K562 (cell line): Measurements from ENCODE around the gene MRPL52. TPM values are rescaled to one million over a fixed set of nuclear protein-coding genes. Genes with fewer than 3 reads are reported as not detected.

ENCODE experiments used
- ADNP ChIP-seq: fragments of 200-800 bp; sonication (Bioruptor generic); IDR thresholded peaks from 2 replicates; pipeline ENCODE4 v1.6.1; 2016; ENCODE audit warnings: missing genetic modification characterization, missing compliant biosample characterization
- COPS2 ChIP-seq: fragments of 450-650 bp; conservative IDR thresholded peaks from 2 replicates; pipeline ENCODE4 v1.6.1; 2016; ENCODE audit warnings: mild to moderate bottlenecking, moderate library complexity
- ETV1 ChIP-seq: fragments of 450-650 bp; conservative IDR thresholded peaks from 2 replicates; pipeline ENCODE4 v1.6.1; 2016; ENCODE audit warnings: missing genetic modification characterization, control low read depth, low read depth, missing compliant biosample characterization
- EZH2 ChIP-seq: IDR thresholded peaks from 2 replicates; pipeline ENCODE4 v1.6.1; 2012; ENCODE audit warnings: low read depth, mild to moderate bottlenecking, inconsistent platforms, low read length, borderline replicate concordance
- GATAD2B ChIP-seq: fragments of 450-650 bp; IDR thresholded peaks from 2 replicates; pipeline ENCODE4 v1.6.1; 2017; ENCODE audit warnings: mild to moderate bottlenecking, borderline replicate concordance
- HLTF ChIP-seq: fragments of 450-650 bp; IDR thresholded peaks from 2 replicates; pipeline ENCODE4 v1.6.1; 2016
- HNRNPL ChIP-seq: fragments of 200-400 bp; formaldehyde crosslinking; IDR thresholded peaks from 2 replicates; pipeline ENCODE4 v1.6.1; 2017; ENCODE audit warnings: low read depth, mild to moderate bottlenecking, low read length
- KLF16 ChIP-seq: IDR thresholded peaks from 2 replicates; pipeline ENCODE4 v1.6.1; 2016; ENCODE audit warnings: antibody characterized with exemption
- LARP7 ChIP-seq: fragments of 450-650 bp; IDR thresholded peaks from 2 replicates; pipeline ENCODE4 v1.6.1; 2016
- MCM7 ChIP-seq, 2 experiments: fragments of 450-650 bp; IDR thresholded peaks; 2 replicates each; pipeline ENCODE4 v1.6.1; 2016 to 2018
- MTA3 ChIP-seq: fragments of 450-650 bp; formaldehyde crosslinking; IDR thresholded peaks from 2 replicates; pipeline ENCODE4 v1.6.1; 2017; ENCODE audit warnings: mild to moderate bottlenecking, borderline replicate concordance
- PRPF4 ChIP-seq: fragments of 200-400 bp; formaldehyde crosslinking; IDR thresholded peaks from one replicate; pipeline ENCODE4 v1.6.1; 2017; ENCODE audit warnings: low read length, low read depth, mild to moderate bottlenecking; ENCODE audit not compliant: insufficient read depth, poor library complexity, severe bottlenecking
- SIRT6 ChIP-seq: IDR thresholded peaks from one replicate; pipeline ENCODE4 v1.6.1; 2012; ENCODE audit warnings: low read depth, mild to moderate bottlenecking, control low read depth, inconsistent platforms, low read length, moderate library complexity
- TCF3 ChIP-seq: sonication (generic); formaldehyde crosslinking; IDR thresholded peaks from 2 replicates; pipeline ENCODE4 v1.4.0; 2020; ENCODE audit warnings: mild to moderate bottlenecking, missing genetic modification reagents
- THRAP3 ChIP-seq: fragments of 450-650 bp; IDR thresholded peaks from 2 replicates; pipeline ENCODE4 v1.6.1; 2016; ENCODE audit warnings: mild to moderate bottlenecking, inconsistent platforms, borderline replicate concordance
- ZNF23 ChIP-seq: fragments of 250-450 bp; sonication (Bioruptor Pico); IDR thresholded peaks from 2 replicates; pipeline ENCODE4 v1.4.0; 2020; ENCODE audit warnings: mild to moderate bottlenecking
- polyA plus RNA-seq, 8 experiments: library from polyadenylated mRNA; depleted of rRNA in 4 of 8; stranded (reverse) in 5 of 8; unstranded in 3 of 8; fragments of >200 nt; fragmentation: Nextera tagmentation in 2 of 8; fragmentation: Illumina TruSeq in 1 of 8; extraction: Ambion mirVana in 2 of 8; extraction: Trizol in 1 of 8; gene quantifications; 2 replicates each; pipeline versions ENCODE4 v1.2.1 to v1.2.3, GENCODE V29; 2011 to 2014; ENCODE audit warnings: inconsistent platforms in 1 of 8, missing spikeins in 1 of 8
- total RNA-seq, 7 experiments: library from RNA; depleted of rRNA in 6 of 7; stranded (reverse); fragments of >200 nt in 6 of 7; fragmentation: Illumina TruSeq in 2 of 7; extraction: Trizol in 2 of 7; gene quantifications; 2 replicates each; pipeline versions ENCODE4 v1.2.1 to v1.2.3, GENCODE V29; 2011 to 2021; ENCODE audit warnings: low replicate concordance in 1 of 7
- TF ChIP-seq, protein P1 (sequence below): fragments of 450-650 bp; IDR thresholded peaks from 2 replicates; pipeline ENCODE4 v1.6.1; 2016; ENCODE audit warnings: antibody characterized with exemption
- TF ChIP-seq, protein P2 (sequence below): fragments of 450-650 bp; IDR thresholded peaks from 2 replicates; pipeline ENCODE4 v1.6.1; 2017; ENCODE audit warnings: antibody characterized with exemption, mild to moderate bottlenecking
- TF ChIP-seq, protein P3 (sequence below): sonication (generic); formaldehyde crosslinking; IDR thresholded peaks from 2 replicates; pipeline ENCODE4 v1.8.0; 2022; ENCODE audit warnings: mild to moderate bottlenecking, missing genetic modification reagents
- TF ChIP-seq, protein P4 (sequence below): fragments of 450-650 bp; IDR thresholded peaks from one replicate; pipeline ENCODE4 v1.6.1; 2018; ENCODE audit warnings: mild to moderate bottlenecking, moderate library complexity; ENCODE audit not compliant: partially characterized antibody

Gene MRPL52
- total and polyA plus RNA-seq, 9 of the 15 experiments (the other 6 are each of a cell fraction or from before 2014, with no cell fraction given): 56.5 to 213 (median 168) TPM

DNA sequence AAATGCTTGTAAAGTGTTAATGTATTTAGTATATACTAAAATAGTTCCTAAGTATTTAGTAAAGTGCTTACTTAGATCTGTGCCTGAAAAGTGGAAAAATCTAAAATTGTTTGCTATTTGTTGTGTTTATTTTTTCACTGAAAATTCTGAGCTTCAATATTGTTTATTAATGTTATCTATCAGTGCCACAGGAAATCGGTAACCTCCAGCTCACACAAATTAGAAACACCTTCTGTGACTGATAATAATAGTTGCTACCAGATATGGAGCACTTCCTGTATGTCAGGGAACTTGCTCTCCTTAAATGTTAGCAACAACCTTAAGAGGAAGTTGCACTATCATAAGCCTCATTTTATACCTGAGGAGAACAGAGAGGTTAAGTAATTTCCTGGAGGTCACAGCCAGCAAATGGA is 41.1 kb downstream of the MRPL52 start (continued):
- TF ChIP-seq GATAD2B (peak; percentile 93; the same call in 1 of the 2 replicates), ZNF23 (CRISPR knock-in tag) (no peak), KLF16 (no peak), COPS2 (no peak), PRPF4 (no peak), HLTF (no peak), SIRT6 (no peak), THRAP3 (no peak), MTA3 (no peak), LARP7 (no peak), ETV1 (tag) (peak; percentile 60), TCF3 (peak; percentile 69), ADNP (tag) (peak; percentile 71; the same call in 1 of the 2 replicates), HNRNPL (no peak), MCM7 (IDR thresholded peaks at IDR 0.05) (no peak), EZH2 (no peak)
- TF ChIP-seq, protein P1, sequence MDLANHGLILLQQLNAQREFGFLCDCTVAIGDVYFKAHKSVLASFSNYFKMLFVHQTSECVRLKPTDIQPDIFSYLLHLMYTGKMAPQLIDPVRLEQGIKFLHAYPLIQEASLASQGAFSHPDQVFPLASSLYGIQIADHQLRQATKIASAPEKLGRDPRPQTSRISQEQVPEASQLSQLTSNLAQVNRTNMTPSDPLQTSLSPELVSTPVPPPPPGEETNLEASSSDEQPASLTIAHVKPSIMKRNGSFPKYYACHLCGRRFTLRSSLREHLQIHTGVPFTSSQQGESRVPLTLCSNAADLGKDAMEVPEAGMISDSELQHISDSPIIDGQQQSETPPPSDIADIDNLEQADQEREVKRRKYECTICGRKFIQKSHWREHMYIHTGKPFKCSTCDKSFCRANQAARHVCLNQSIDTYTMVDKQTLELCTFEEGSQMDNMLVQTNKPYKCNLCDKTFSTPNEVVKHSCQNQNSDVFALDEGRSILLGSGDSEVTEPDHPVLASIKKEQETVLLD: no peak; the same call in 1 of the 2 replicates
- TF ChIP-seq, protein P2, sequence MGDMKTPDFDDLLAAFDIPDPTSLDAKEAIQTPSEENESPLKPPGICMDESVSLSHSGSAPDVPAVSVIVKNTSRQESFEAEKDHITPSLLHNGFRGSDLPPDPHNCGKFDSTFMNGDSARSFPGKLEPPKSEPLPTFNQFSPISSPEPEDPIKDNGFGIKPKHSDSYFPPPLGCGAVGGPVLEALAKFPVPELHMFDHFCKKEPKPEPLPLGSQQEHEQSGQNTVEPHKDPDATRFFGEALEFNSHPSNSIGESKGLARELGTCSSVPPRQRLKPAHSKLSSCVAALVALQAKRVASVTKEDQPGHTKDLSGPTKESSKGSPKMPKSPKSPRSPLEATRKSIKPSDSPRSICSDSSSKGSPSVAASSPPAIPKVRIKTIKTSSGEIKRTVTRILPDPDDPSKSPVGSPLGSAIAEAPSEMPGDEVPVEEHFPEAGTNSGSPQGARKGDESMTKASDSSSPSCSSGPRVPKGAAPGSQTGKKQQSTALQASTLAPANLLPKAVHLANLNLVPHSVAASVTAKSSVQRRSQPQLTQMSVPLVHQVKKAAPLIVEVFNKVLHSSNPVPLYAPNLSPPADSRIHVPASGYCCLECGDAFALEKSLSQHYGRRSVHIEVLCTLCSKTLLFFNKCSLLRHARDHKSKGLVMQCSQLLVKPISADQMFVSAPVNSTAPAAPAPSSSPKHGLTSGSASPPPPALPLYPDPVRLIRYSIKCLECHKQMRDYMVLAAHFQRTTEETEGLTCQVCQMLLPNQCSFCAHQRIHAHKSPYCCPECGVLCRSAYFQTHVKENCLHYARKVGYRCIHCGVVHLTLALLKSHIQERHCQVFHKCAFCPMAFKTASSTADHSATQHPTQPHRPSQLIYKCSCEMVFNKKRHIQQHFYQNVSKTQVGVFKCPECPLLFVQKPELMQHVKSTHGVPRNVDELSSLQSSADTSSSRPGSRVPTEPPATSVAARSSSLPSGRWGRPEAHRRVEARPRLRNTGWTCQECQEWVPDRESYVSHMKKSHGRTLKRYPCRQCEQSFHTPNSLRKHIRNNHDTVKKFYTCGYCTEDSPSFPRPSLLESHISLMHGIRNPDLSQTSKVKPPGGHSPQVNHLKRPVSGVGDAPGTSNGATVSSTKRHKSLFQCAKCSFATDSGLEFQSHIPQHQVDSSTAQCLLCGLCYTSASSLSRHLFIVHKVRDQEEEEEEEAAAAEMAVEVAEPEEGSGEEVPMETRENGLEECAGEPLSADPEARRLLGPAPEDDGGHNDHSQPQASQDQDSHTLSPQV: peak; percentile 72
- TF ChIP-seq, protein P3, sequence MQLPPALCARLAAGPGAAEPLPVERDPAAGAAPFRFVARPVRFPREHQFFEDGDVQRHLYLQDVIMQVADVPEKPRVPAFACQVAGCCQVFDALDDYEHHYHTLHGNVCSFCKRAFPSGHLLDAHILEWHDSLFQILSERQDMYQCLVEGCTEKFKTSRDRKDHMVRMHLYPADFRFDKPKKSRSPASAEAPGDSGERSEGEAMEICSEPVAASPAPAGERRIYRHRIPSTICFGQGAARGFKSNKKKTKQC (CRISPR knock-in tag): no peak
- TF ChIP-seq, protein P4, sequence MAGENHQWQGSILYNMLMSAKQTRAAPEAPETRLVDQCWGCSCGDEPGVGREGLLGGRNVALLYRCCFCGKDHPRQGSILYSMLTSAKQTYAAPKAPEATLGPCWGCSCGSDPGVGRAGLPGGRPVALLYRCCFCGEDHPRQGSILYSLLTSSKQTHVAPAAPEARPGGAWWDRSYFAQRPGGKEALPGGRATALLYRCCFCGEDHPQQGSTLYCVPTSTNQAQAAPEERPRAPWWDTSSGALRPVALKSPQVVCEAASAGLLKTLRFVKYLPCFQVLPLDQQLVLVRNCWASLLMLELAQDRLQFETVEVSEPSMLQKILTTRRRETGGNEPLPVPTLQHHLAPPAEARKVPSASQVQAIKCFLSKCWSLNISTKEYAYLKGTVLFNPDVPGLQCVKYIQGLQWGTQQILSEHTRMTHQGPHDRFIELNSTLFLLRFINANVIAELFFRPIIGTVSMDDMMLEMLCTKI: no peak
